Measurements from ENCODE around the gene PLB1.

DNA sequence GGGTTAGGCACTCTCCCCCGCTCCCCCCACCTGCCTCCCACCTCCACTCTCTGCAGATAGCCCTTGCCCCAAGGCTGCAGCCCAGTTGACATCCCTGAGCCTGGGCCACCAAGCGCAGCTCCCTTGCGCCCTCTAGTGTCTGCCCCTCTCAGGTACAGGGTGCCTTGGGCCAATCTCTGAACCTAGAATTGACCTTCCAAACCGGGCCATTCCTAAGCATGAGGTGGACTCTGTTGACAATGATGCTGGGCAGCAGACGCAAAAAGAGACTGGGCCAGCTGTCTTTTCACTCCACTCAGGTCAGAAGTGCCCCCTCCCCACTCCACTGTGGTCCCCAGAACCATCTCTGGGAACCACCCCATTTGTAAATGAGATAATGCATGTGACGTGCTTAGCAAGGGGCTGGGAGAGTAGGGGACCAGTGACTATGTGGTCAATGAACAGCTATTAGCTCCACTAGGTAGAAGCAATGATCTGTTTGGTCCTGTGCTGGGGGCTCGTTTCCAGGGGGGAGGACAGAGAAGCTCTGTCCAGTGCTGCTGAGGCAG is 43.3 kb upstream of the PLB1 start:
- peak; percentile 98 for TF ChIP-seq CTCF (IDR thresholded peaks at IDR 0.05; ENCODE audit: low read depth, low read length)
- TF ChIP-seq, protein P1, sequence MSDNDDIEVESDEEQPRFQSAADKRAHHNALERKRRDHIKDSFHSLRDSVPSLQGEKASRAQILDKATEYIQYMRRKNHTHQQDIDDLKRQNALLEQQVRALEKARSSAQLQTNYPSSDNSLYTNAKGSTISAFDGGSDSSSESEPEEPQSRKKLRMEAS (IDR thresholded peaks at IDR 0.05; ENCODE audit: low read depth, low read length) = no peak
